IMR-90 (cell line): Measurements from ENCODE around the gene AOX1.

Experiments used
- CEBPB ChIP-seq: IDR thresholded peaks from 2 replicates; pipeline ENCODE4 v1.6.1; 2012; ENCODE audit warnings: low read depth, low read length, improper control_type of control experiment
- CHD1 ChIP-seq: IDR thresholded peaks from 2 replicates; pipeline ENCODE4 v1.6.1; 2012; ENCODE audit warnings: low read depth, low read length, improper control_type of control experiment
- CTCF ChIP-seq: conservative IDR thresholded peaks from 2 replicates; pipeline ENCODE4 v1.5.1; 2012; ENCODE audit warnings: mild to moderate bottlenecking, low read depth, low read length, improper control_type of control experiment
- ELK1 ChIP-seq: fragments of 150-350 bp; IDR thresholded peaks from 2 replicates; pipeline ENCODE4 v1.6.1; 2016; ENCODE audit warnings: low read depth, mild to moderate bottlenecking, low read length, moderate library complexity, borderline replicate concordance
- FOS ChIP-seq: fragments of 150-350 bp; IDR thresholded peaks from 2 replicates; pipeline ENCODE4 v1.6.1; 2016; ENCODE audit warnings: low read depth, low read length
- MAFK ChIP-seq: IDR thresholded peaks from 2 replicates; pipeline ENCODE4 v1.6.1; 2012; ENCODE audit warnings: low read depth, low read length, improper control_type of control experiment
- MAZ ChIP-seq: IDR thresholded peaks from 2 replicates; pipeline ENCODE4 v1.6.1; 2012; ENCODE audit warnings: low read depth, mild to moderate bottlenecking, low read length, improper control_type of control experiment, moderate library complexity, borderline replicate concordance
- MXI1 ChIP-seq: IDR thresholded peaks from 2 replicates; pipeline ENCODE4 v1.6.1; 2012; ENCODE audit warnings: low read depth, mild to moderate bottlenecking, low read length, moderate library complexity, borderline replicate concordance
- POLR2A ChIP-seq: IDR thresholded peaks from 2 replicates; pipeline ENCODE4 v1.6.1; 2012; ENCODE audit warnings: mild to moderate bottlenecking, low read depth, low read length
- RAD21 ChIP-seq: IDR thresholded peaks from 2 replicates; pipeline ENCODE4 v1.6.1; 2012; ENCODE audit warnings: low read length, improper control_type of control experiment
- RCOR1 ChIP-seq: IDR thresholded peaks from 2 replicates; pipeline ENCODE4 v1.6.1; 2012; ENCODE audit warnings: mild to moderate bottlenecking, low read length, improper control_type of control experiment; ENCODE audit not compliant: insufficient replicate concordance
- RFX5 ChIP-seq: IDR thresholded peaks from 2 replicates; pipeline ENCODE4 v1.8.0; 2012; ENCODE audit warnings: low read depth, mild to moderate bottlenecking, low read length, moderate library complexity
- SMC3 ChIP-seq: fragments of 150-350 bp; IDR thresholded peaks from 2 replicates; pipeline ENCODE4 v1.6.1; 2016; ENCODE audit warnings: low read depth, mild to moderate bottlenecking, antibody characterized with exemption, low read length, moderate library complexity
- USF2 ChIP-seq: fragments of 150-350 bp; IDR thresholded peaks from 2 replicates; pipeline ENCODE4 v1.6.1; 2017; ENCODE audit warnings: mild to moderate bottlenecking, antibody characterized with exemption, low read length, low read depth

- TF ChIP-seq POLR2A (no peak), CTCF (no peak), MXI1 (no peak), RAD21 (no peak), RFX5 (no peak), RCOR1 (no peak), FOS (no peak), SMC3 (no peak), CHD1 (no peak), ELK1 (no peak), MAFK (no peak), USF2 (no peak), CEBPB (no peak), MAZ (no peak)
These were observed 112.4 kb downstream of the AOX1 start for GRCh38 chr2:200698217-200698616.
